DMS153 (cell line): Measurements from ENCODE around the gene WDR3.

Experiments used
- DNase-seq: peaks from one replicate; lab custom pipeline; 2025; lab: John Stamatoyannopoulos, UW

WDR3 gene

DNA sequence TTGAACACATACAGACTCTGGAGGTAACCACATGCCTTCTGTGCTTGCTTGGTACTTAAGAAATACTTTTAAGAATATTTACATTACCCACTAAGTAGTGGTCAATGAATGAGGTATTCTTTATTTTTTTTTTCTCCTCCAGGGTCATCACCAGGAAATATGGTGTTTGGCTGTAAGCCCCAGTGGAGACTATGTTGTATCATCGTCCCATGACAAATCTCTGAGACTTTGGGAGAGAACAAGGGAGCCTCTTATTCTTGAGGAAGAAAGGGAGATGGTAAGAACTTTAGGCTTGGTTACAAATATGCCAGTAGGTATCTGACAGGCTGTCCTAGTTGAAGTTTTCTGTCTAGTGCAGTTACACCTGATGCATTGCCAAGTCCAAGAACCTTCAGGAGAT, 22.8 kb downstream of the WDR3 start:
- no peak for DNase-seq

DNA sequence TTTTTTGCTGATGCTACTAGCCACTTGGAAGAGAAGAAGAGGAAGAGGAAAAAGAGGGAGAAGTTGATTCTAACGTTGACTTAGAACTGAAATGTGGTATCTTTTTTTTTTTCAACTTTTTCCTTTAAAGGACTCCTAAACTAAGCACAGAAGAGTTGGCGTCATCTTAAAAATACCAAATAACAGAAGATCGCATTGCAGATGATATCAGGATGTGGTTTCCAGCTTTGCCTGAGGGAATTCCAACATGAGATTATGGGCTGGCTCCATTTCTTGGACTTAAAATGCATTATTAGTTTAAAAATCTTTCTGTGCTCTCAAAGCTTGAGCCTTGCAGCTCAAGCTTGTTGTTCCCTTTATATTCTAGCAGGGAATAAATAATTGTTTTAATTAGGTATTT, 29.8 kb downstream of the WDR3 start:
- no peak for DNase-seq

DNA sequence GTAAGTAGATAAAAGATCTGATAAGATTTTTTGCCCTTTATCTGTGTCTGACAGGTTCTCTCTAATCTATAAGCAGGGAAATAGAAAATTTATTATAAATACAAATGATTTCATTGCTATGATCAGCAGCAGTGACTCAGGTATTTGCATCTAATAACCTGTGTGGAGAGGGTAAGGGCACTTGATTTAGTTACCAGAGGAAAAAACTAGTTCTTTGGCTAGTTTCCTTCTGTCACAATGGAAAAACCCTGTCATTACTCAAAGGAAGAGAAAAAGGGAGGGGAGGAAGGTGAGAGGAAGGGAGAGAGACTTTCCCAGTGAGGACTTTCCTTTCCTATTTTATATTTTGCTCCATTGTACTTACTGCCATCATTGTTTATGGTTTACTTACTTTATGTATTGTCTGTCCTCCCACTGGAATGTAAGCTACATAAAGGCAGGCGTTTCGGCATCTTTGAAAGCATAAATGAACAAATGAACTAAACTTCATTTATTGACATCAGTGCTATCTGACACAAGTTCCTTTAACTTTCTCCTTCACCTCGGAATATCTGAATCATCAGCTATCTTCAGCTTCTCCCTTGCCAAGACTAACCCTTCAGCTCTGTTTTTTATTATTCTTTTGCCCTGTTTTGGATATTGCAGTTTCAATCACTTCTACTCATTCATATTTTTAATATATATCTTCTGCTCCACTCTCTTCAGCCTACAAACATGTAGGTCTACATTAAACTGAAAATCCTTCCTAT, 34.9 kb downstream of the WDR3 start:
- DNase-seq: no peak

- no peak for DNase-seq
These were observed 37.9 kb downstream of the WDR3 start for GRCh38 chr1:117967477-117967876.

GRCh38 chr1:117967881-117968280, 38.3 kb downstream of the WDR3 start:
- DNase-seq: peak; percentile 33

DNA sequence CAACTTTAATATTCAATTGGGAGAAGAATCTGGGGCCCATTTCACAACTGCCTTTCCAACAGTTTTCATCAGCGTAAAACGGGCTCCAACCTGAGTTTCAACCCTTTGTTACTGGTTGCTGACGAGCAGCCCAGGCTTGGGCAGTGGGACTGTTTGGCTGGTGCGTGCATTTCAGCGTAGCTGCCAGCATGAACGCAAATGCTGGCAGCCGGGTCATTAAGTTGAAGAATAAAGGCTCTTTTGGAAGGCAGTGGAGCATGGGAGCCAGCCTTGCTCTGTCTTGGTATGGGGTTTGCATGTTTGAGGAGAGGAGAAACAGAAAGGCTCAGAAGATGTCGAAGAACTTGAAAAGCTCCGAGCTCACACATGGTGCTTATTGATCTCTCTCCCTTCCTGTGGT, 40.7 kb downstream of the WDR3 start:
- no peak for DNase-seq

DNA sequence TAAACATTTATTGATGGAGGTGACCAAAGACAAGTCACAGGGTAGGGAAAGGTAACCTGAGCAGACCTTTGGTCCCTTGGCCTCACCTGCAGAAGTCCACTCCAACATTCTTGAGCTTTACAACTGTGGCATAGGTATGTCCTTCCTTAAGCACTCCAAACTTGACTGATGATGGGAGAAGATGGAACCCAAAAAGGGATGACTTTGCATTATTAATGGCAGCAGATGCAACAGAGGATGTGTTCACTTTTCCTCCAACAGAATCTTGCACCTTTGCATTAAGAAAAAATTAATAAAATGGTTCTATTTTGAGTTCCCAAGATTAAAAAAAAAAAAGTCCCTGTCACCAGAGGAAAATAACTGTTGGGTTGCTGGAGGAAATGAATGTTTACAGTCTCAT, 42.2 kb downstream of the WDR3 start:
- DNase-seq: no peak

- DNase-seq: no peak
These were observed 46.8 kb downstream of the WDR3 start for GRCh38 chr1:117976381-117976780.

GRCh38 chr1:117981455-117982192, 52.1 kb downstream of the WDR3 start:
- no peak for DNase-seq

DNA sequence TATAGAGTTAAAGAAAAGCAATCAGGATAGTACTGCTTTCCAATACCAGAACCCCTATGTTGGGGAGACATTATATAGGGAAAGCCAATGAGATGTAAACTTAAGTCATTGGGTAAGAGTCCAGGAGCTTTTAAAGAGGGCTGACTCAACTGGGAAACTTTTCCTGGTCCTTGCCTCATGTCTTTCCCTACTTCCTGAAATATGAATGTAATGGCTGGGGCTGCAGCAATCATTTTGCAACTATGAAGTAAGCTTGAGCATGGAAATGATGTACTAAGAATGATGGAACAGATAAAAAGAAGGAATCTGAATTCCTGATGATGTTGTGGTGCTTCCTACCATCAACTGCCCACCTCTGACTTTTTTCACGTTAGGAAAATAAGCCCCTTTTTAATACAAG, 55.7 kb downstream of the WDR3 start:
- DNase-seq: no peak

DNA sequence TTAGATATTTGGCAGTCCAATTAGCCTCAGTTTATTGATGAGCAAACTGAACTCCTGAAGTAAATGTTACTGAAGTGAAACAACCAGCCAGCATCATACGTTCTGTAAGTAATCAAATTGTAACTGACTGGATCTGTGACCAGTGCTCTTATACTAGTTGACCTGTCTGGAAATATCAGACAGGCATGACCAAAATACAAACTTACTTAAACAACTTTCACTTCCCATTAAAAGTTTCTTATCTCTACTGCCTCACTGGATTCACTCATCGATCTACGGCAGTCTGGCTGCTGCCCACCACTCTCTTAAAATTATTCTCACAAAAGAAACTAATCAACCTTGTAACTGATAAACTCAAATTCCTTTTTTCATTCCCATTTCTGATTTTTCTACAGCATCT, 56.4 kb downstream of the WDR3 start:
- no peak for DNase-seq

GRCh38 chr1:118004312-118004711, 74.8 kb downstream of the WDR3 start:
- DNase-seq: no peak

GRCh38 chr1:118007391-118007790, 77.9 kb downstream of the WDR3 start:
- no peak for DNase-seq

GRCh38 chr1:118008011-118008410, 78.5 kb downstream of the WDR3 start:
- no peak for DNase-seq

DNA sequence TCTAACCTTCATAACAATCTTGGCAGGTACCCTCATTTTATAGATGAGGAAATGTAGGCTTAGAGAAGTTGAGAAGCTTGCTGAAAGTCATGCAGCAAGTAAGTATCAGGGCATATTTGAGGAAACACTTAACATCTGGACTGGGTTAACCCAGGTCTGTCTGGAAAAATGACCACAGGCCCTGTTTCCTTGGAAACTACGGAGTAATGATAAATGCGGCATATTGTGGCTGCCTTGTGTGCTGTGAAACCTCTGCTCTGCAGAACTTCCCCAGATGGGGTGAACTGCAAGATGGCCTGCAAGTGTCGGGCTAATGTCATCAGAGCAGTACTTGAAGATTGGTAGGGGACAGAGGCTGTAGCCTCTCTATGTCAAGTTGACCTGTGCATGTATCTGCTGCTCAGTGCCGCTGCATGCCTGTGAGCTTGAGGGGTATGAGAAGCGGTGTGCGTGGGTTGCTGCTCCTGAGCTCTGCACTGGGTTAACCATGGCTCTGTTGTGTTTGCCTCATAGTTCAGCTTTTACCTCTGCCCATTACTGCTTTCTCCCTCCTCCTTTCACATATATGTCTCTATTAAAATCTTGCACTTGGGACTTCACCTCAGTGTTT, 83.1 kb downstream of the WDR3 start:
- no peak for DNase-seq

DNA sequence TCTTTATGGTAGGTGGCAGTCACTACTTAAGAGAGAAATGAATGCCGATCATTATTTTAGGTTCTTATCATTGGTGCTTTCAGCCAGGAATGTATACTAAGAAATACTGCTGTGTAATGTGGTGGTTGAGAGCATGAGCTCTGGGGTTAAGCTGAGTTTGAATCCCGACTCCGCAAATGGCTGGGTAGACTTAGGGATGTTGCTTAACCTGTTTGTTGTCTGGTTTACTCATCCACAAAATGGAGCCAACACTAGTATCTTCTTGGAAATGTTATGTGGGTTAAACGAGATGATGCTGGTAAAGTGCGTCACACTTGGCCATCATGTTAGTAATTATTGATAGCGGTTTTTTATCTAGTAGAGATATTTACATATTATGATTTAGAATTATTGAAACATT, 83.8 kb downstream of the WDR3 start:
- DNase-seq: no peak

DNA sequence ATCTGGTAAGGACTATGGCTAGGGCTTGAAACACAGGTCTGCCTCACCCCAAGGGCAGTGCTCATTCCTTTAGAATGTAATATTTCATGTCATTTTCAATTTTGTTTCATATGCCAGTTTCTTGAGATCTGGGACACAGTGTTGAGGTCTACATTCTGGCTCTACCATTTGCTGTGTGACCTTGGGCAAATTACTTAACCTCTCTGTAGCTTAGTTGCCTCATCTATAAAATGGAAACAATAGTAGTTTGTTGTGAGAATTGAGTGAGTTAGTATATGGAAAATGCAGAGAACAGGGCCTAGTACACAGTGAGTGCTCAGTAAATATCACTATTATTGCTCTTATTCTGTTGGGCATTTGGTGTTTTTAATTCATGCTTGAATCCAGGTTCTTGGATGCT, 84.4 kb downstream of the WDR3 start:
- DNase-seq: no peak
